Epithelial cell of proximal tubule (primary cell): ENCODE measurements around the gene EPHB2. TPM values are rescaled to one million over a fixed set of nuclear protein-coding genes. Genes with fewer than 3 reads are reported as not detected.
"Not testable (repeated sequence)": the region's sequence is repeated elsewhere in the genome, so short reads cannot be mapped to it uniquely, and the experiment has no call there.

ENCODE experiments used
- DNase-seq: peaks from one replicate; pipeline ENCODE4 v3.0.0-alpha.2; 2011; ENCODE audit warnings: low read depth
- H3K4me3 ChIP-seq: 2 replicates; pipeline ENCODE4 v1.5.1; 2011; ENCODE audit warnings: low read depth, mild to moderate bottlenecking, low read length
- CTCF ChIP-seq: conservative IDR thresholded peaks from 2 replicates; pipeline ENCODE4 v1.5.1; 2012; ENCODE audit warnings: low read depth, mild to moderate bottlenecking, low read length
- total RNA-seq: library from RNA; depleted of rRNA; stranded (reverse); fragments of >200 nt; gene quantifications from 2 replicates; pipeline ENCODE4 v1.2.3, GENCODE V29; 2015

Gene EPHB2
- total RNA-seq, 1 donor from 2014 or later, result 47.8 TPM

DNA sequence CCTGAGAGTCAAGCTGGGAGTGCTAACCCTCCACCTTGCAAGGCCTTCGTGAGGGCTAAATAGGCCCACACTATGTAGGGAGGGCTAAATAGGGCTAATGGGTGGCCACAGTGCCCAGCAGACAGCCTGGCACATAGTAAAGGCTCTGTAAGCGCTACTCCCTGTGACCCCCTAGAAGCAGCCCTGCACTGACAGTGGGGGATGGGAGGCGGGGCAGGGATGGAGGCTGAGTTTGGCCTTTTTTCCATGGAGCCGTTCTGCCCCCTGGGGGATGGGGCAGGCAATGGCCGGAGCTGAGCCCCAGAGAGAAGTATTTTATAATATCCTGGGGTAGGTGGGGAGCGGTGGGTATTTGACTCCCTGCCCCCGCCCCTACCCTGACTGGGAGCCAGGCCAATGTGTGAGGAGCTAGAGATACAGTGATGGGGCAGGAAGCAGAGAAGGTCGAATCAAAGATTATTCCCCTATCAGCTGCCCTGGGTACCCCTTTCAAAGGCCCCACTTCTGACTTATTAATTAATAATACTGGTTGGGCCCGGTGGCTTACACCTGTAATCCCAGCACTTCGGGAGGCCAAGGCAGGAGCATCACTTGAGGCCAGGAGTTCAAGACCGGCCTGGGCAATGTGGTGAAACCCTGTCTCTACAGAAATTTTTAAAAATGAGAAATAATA, 219.7 kb downstream of the EPHB2 start:
- no peak for DNase-seq
- peak; percentile 85 for TF ChIP-seq CTCF
- no peak overlapping the region for H3K4me3 ChIP-seq

DNA sequence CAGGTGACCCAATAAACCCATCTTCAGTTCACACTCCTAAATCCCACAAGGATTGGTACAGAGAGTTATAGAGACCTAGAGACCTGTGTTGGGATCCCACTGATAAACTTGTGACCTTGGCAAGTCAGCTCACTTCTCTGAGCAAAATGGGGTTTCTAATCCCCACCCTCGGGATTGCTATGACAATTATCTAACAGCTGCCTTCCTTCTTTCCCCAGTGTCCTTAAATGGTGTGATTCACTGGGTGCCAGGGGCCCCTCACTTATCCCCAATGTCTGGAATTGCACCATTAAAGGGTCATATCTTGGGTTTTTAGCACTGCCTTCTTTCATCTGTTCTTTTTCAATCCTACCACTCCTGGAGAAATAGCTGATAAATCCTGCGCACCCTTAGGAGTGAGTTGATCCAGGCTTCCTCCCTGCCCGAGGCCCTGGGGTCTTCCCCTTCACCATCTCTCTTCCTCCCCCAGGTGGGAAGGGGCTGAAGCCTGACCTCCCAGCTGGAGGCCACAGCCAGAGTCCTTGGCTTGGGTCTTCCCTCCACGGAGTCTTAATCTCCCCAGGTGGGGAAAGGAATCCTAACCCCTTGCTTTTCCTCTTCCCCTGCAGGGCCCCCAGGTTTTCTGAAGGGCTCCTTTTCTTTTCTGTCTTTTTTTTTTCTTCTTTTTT, 222.3 kb downstream of the EPHB2 start:
- DNase-seq, result no peak
- no peak for TF ChIP-seq CTCF
- H3K4me3 ChIP-seq, result no peak overlapping the region

DNA sequence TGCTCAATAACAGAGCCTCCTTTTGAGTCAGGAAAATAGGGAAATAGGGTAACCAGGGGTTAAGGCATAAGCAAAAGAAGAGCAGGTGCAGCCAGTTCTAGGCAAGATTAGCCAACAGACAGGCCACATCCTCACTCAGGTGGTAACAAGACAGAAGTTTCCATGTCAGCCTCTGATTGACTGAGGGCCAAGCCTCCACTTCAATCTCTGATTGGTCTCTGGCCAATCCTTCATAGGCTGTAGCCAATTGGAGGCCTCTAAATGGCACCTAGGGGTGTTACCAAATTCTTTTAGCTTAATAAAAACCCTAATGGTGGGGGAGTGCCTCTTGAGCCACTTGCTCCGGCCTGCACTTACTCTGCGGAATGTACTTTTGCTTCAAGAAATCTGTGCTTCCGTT, 224.8 kb downstream of the EPHB2 start:
- no peak for TF ChIP-seq CTCF
- H3K4me3 ChIP-seq, result no peak overlapping the region
- no peak for DNase-seq

- no peak for DNase-seq
- H3K4me3 ChIP-seq, result no peak overlapping the region
- TF ChIP-seq CTCF, result no peak
These were observed 226.0 kb downstream of the EPHB2 start for GRCh38 chr1:22936681-22937080.

DNA sequence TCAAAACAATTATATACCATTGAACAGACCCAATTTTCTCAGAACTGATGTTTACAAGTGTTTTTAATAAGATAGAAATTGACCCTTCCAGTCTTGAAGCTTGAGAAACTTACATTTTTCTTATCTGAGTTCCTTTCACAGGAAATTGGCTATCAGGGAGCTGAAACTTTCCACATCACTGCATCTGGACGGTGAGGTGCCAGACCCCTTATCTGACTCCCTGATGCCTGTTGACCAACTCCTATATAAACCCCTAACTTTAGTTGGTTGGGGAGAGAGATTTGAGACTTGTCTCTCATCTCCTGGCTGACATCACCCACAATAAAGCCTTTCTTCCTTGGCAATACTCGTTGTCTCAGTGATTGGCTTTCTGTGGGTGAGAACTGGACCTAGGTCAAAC, 230.6 kb downstream of the EPHB2 start:
- DNase-seq, result no peak

GRCh38 chr1:22944346-22945055, 233.9 kb downstream of the EPHB2 start:
- TF ChIP-seq CTCF, result no peak
- no peak for DNase-seq
- H3K4me3 ChIP-seq, result no peak overlapping the region

More for the DNA sequence above, 230.6 kb downstream of the EPHB2 start:
- H3K4me3 ChIP-seq, result no peak overlapping the region
- TF ChIP-seq CTCF, result no peak

GRCh38 chr1:22945171-22945570, 234.5 kb downstream of the EPHB2 start:
- not testable (repeated sequence) for H3K4me3 ChIP-seq, DNase-seq
